ENCODE data around the gene SH3RF1. TPM values are rescaled to one million over a fixed set of nuclear protein-coding genes. Genes with fewer than 3 reads are reported as not detected.

Gene SH3RF1
- total and polyA plus RNA-seq, 10 of the 15 experiments (the other 5 are each of a cell fraction or from before 2014, with no cell fraction given) = 4.5 to 22.5 (median 10.4) TPM

DNA sequence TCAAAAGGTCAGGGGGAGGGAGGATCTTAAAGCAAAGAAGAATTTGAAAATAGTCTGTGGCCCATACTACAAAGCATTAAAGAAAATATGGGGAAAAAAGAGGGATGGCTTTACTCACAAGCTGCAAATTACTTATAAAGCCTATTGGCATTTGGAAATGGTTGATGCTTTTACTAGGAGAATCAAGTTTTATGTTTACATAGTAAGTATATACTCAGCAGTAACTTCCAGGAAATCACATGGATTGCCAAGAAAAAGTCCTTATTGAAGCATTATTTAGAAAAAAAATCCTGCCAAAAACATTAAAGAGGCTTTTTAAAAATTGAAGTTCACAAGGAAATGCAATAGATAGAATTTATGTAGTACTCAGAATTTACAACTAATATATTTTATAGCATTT, 8.4 kb upstream of the SH3RF1 start:
- TF ChIP-seq POLR2A (IDR thresholded peaks at IDR 0.05; ENCODE audit: low read depth, low read length) (no peak), ZNF592 (IDR thresholded peaks at IDR 0.05) (no peak), ZSCAN29 (IDR thresholded peaks at IDR 0.05) (no peak), ETV6 (conservative IDR thresholded peaks at IDR 0.05 in 1 of 2, IDR thresholded peaks at IDR 0.05 in 1 of 2; ENCODE audit: borderline replicate concordance in 1 of 2, low read depth in 1 of 2) (no peak), KAT2A (conservative IDR thresholded peaks at IDR 0.05; ENCODE audit: control insufficient read depth, low read depth, low read length) (no peak), ZBED1 (IDR thresholded peaks at IDR 0.05; ENCODE audit: borderline replicate concordance) (no peak), EP300 (IDR thresholded peaks at IDR 0.05; ENCODE audit: borderline replicate concordance in 1 of 2, control insufficient read depth in 1 of 2, low read depth in 2 of 2, low read length in 2 of 2) (no peak), KLF5 (IDR thresholded peaks at IDR 0.05; ENCODE audit: partially characterized antibody) (no peak), USF1 (IDR thresholded peaks at IDR 0.05; ENCODE audit: borderline replicate concordance, extremely low read length, insufficient read depth, low read depth, low read length) (no peak), ESRRA (IDR thresholded peaks at IDR 0.05; ENCODE audit: low read length) (no peak), ZNF384 (IDR thresholded peaks at IDR 0.05; ENCODE audit: borderline replicate concordance, low read depth, low read length) (no peak)
- TF ChIP-seq, protein P1, sequence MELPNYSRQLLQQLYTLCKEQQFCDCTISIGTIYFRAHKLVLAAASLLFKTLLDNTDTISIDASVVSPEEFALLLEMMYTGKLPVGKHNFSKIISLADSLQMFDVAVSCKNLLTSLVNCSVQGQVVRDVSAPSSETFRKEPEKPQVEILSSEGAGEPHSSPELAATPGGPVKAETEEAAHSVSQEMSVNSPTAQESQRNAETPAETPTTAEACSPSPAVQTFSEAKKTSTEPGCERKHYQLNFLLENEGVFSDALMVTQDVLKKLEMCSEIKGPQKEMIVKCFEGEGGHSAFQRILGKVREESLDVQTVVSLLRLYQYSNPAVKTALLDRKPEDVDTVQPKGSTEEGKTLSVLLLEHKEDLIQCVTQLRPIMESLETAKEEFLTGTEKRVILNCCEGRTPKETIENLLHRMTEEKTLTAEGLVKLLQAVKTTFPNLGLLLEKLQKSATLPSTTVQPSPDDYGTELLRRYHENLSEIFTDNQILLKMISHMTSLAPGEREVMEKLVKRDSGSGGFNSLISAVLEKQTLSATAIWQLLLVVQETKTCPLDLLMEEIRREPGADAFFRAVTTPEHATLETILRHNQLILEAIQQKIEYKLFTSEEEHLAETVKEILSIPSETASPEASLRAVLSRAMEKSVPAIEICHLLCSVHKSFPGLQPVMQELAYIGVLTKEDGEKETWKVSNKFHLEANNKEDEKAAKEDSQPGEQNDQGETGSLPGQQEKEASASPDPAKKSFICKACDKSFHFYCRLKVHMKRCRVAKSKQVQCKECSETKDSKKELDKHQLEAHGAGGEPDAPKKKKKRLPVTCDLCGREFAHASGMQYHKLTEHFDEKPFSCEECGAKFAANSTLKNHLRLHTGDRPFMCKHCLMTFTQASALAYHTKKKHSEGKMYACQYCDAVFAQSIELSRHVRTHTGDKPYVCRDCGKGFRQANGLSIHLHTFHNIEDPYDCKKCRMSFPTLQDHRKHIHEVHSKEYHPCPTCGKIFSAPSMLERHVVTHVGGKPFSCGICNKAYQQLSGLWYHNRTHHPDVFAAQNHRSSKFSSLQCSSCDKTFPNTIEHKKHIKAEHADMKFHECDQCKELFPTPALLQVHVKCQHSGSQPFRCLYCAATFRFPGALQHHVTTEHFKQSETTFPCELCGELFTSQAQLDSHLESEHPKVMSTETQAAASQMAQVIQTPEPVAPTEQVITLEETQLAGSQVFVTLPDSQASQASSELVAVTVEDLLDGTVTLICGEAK (IDR thresholded peaks at IDR 0.05; ENCODE audit: borderline replicate concordance) = no peak
- H3K4me1 ChIP-seq (ENCODE audit: control insufficient read depth, insufficient read depth, low read length) = no peaks in the 10 kb centered on the region
- CTCF ChIA-PET = interaction anchor here (0.6 to 1.6 kb wide), 2 partner anchors 13 to 219 kb away, joined by 3 to 8 read pairs; no protein-coding TSS in a partner anchor
- no peak overlapping the region for H3K27ac ChIP-seq (ENCODE audit: control insufficient read depth, insufficient read depth)
- no peaks in the 10 kb centered on the region for H3K36me3 ChIP-seq (ENCODE audit: control insufficient read depth in 2 of 2, insufficient read depth in 2 of 2, low read length in 1 of 2)
- POLR2A ChIA-PET = interaction anchor here (1.2 to 1.7 kb wide), 3 partner anchors 12 to 269 kb away, joined by 3 to 5 read pairs (median 4); partner anchors contain the start of gene CBR4
- no peaks in the 10 kb centered on the region for H3K79me2 ChIP-seq (ENCODE audit: control insufficient read depth, insufficient read depth, low read length)
- SMC1A ChIA-PET (ENCODE audit: uncharacterized antibody, unreplicated experiment) = interaction anchor here (0.7 to 1.8 kb wide), 6 partner anchors 11 to 194 kb away, joined by 3 to 5 read pairs (median 4); no protein-coding TSS in a partner anchor
- BruUV-seq (replicated peaks) = no TSS peak
- RAD21 ChIA-PET (ENCODE audit: unreplicated experiment) = no interaction called here
- intact Hi-C loops (cut with micrococcal nuclease; ENCODE audit: unreplicated experiment) = loop anchor here (10.0 kb wide), 1 partner anchor 354 kb away; no protein-coding TSS in a partner anchor
- in situ Hi-C loops (cut with MboI) = no loop called here
- ATAC-seq = no peak
- H3K4me2 ChIP-seq (ENCODE audit: control insufficient read depth, insufficient read depth) = no peak overlapping the region
- no peak for DNase-seq (ENCODE audit: low read depth, low spot score)
- H4K20me1 ChIP-seq (ENCODE audit: control insufficient read depth, insufficient read depth) = no peaks in the 10 kb centered on the region
- no peak overlapping the region for H2AFZ ChIP-seq (ENCODE audit: control insufficient read depth, low read depth, low read length)
- H3K4me3 ChIP-seq = no peak overlapping the region
- no peak overlapping the region for H3K9ac ChIP-seq (ENCODE audit: control insufficient read depth, insufficient read depth, low read length)
- FAIRE-seq = no peak
- H3K9me3 ChIP-seq (replicated peaks; ENCODE audit: control insufficient read depth, insufficient read depth, low read length) = no peaks in the 10 kb centered on the region
- H3K27me3 ChIP-seq (replicated peaks in 1 of 2; ENCODE audit: control insufficient read depth in 2 of 2, insufficient read depth in 2 of 2, low read length in 1 of 2) = no peaks in the 10 kb centered on the region

Measured in GM12878 (cell line).